ENCODE data around the gene KDELR3.

The KDELR3 gene

GRCh38 chr22:38482662-38483308 is 14.9 kb downstream of the KDELR3 start:
- TF ChIP-seq CTCF (conservative IDR thresholded peaks at IDR 0.05; ENCODE audit: low read depth, low read length), result no peak
- no peak overlapping the region for H3K4me3 ChIP-seq (ENCODE audit: low read length)
- no peak for DNase-seq (ENCODE audit: low read depth)

- no peak for TF ChIP-seq CTCF (conservative IDR thresholded peaks at IDR 0.05; ENCODE audit: low read depth, low read length)
- DNase-seq (ENCODE audit: low read depth), result no peak
Observed at GRCh38 chr22:38484244-38484643, 16.3 kb downstream of the KDELR3 start.

GRCh38 chr22:38485783-38486182 is 17.9 kb downstream of the KDELR3 start:
- TF ChIP-seq CTCF (conservative IDR thresholded peaks at IDR 0.05; ENCODE audit: low read depth, low read length), result no peak
- no peak for DNase-seq (ENCODE audit: low read depth)
- no peak overlapping the region for H3K4me3 ChIP-seq (ENCODE audit: low read length)

More at GRCh38 chr22:38484244-38484643, 16.3 kb downstream of the KDELR3 start:
- no peak overlapping the region for H3K4me3 ChIP-seq (ENCODE audit: low read length)

- TF ChIP-seq CTCF (conservative IDR thresholded peaks at IDR 0.05; ENCODE audit: low read depth, low read length), result no peak
- H3K4me3 ChIP-seq (ENCODE audit: low read length), result no peak overlapping the region
- no peak for DNase-seq (ENCODE audit: low read depth)
Observed at GRCh38 chr22:38487946-38488345, 20.1 kb downstream of the KDELR3 start.

GRCh38 chr22:38489142-38489541 is 21.2 kb downstream of the KDELR3 start:
- TF ChIP-seq CTCF (conservative IDR thresholded peaks at IDR 0.05; ENCODE audit: low read depth, low read length), result no peak
- no peak overlapping the region for H3K4me3 ChIP-seq (ENCODE audit: low read length)
- no peak for DNase-seq (ENCODE audit: low read depth)

GRCh38 chr22:38489561-38490145 is 21.8 kb downstream of the KDELR3 start:
- H3K4me3 ChIP-seq (ENCODE audit: low read length), result no peak overlapping the region
- TF ChIP-seq CTCF (conservative IDR thresholded peaks at IDR 0.05; ENCODE audit: low read depth, low read length), result no peak
- no peak for DNase-seq (ENCODE audit: low read depth)

GRCh38 chr22:38490475-38490874 is 22.6 kb downstream of the KDELR3 start:
- TF ChIP-seq CTCF (conservative IDR thresholded peaks at IDR 0.05; ENCODE audit: low read depth, low read length), result no peak
- H3K4me3 ChIP-seq (ENCODE audit: low read length), result no peak overlapping the region
- DNase-seq (ENCODE audit: low read depth), result no peak
